Neuronal stem cell (in vitro differentiated cells): Measurements from ENCODE around the gene CNTNAP2.

Experiments used
- DNase-seq: peaks from one replicate; pipeline ENCODE4 v3.0.0-alpha.2; 2013; ENCODE audit warnings: low spot score
- H2AFZ ChIP-seq: one replicate; pipeline ENCODE4 v1.6.1; 2013; ENCODE audit warnings: mild to moderate bottlenecking, low read length, inconsistent platforms
- H2AK5ac ChIP-seq: 2 replicates; pipeline ENCODE4 v1.6.1; 2013; ENCODE audit warnings: low read depth, mild to moderate bottlenecking, inconsistent platforms, low read length, moderate library complexity, mixed read lengths
- H2BK120ac ChIP-seq: 2 replicates; pipeline ENCODE4 v1.6.1; 2013; ENCODE audit warnings: low read depth, mild to moderate bottlenecking, inconsistent platforms, low read length, moderate library complexity, mixed read lengths
- H2BK12ac ChIP-seq: one replicate; pipeline ENCODE4 v1.6.1; 2013; ENCODE audit warnings: low read length, inconsistent platforms
- H2BK15ac ChIP-seq: 2 replicates; pipeline ENCODE4 v1.6.1; 2013; ENCODE audit warnings: mild to moderate bottlenecking, low read length, inconsistent platforms, mixed read lengths
- H2BK5ac ChIP-seq: one replicate; pipeline ENCODE4 v1.6.1; 2013; ENCODE audit warnings: inconsistent platforms, mild to moderate bottlenecking, low read length, moderate library complexity
- H3K14ac ChIP-seq: one replicate; pipeline ENCODE4 v1.6.1; 2013; ENCODE audit warnings: low read length, inconsistent platforms
- H3K18ac ChIP-seq: 2 replicates; pipeline ENCODE4 v1.6.1; 2013; ENCODE audit warnings: low read length, inconsistent platforms
- H3K23ac ChIP-seq: 2 replicates; pipeline ENCODE4 v1.6.1; 2013; ENCODE audit warnings: low read depth, mild to moderate bottlenecking, mixed read lengths, low read length, inconsistent platforms; ENCODE audit not compliant: poor library complexity
- H3K27ac ChIP-seq: replicated peaks from 3 replicates; pipeline ENCODE4 v1.5.1; 2013; ENCODE audit warnings: low read length, inconsistent platforms
- H3K27me3 ChIP-seq, 3 experiments: 2 replicates each; pipeline ENCODE4 v1.6.1; 2013; ENCODE audit warnings: low read length in 3 of 3, mild to moderate bottlenecking in 2 of 3, inconsistent platforms in 1 of 3, low read depth in 1 of 3, mixed read lengths in 1 of 3, moderate library complexity in 1 of 3; ENCODE audit not compliant: control insufficient read depth in 3 of 3, insufficient read depth in 3 of 3
- H3K36me3 ChIP-seq, 2 donors: replicated peaks in 1 of 2; 2 replicates each; pipeline ENCODE4 v1.6.1; 2013; ENCODE audit warnings: low read length in 2 of 2; ENCODE audit not compliant: control insufficient read depth in 2 of 2, insufficient read depth in 2 of 2
- H3K4ac ChIP-seq: 2 replicates; pipeline ENCODE4 v1.6.1; 2013; ENCODE audit warnings: inconsistent platforms, mild to moderate bottlenecking, low read length, moderate library complexity
- H3K4me1 ChIP-seq, 2 donors: 1 replicate in 1 of 2; 2 replicates in 1 of 2; pipeline ENCODE4 v1.6.1; 2013; ENCODE audit warnings: low read length in 2 of 2, low read depth in 1 of 2; ENCODE audit not compliant: control insufficient read depth in 2 of 2, insufficient read depth in 1 of 2
- H3K4me2 ChIP-seq: one replicate; pipeline ENCODE4 v1.6.1; 2013; ENCODE audit warnings: mild to moderate bottlenecking, low read length, inconsistent platforms; ENCODE audit not compliant: insufficient read depth, poor library complexity, severe bottlenecking
- H3K4me3 ChIP-seq, 2 donors: 2 replicates each; pipeline ENCODE4 v1.5.1; 2013; ENCODE audit warnings: low read length in 2 of 2, mild to moderate bottlenecking in 2 of 2, inconsistent platforms in 1 of 2, moderate library complexity in 1 of 2
- H3K79me1 ChIP-seq: one replicate; pipeline ENCODE4 v1.6.1; 2013; ENCODE audit warnings: low read depth, mild to moderate bottlenecking, inconsistent platforms, low read length, moderate library complexity
- H3K9ac ChIP-seq: one replicate; pipeline ENCODE4 v1.6.1; 2013; ENCODE audit warnings: mild to moderate bottlenecking, low read depth, low read length, inconsistent platforms; ENCODE audit not compliant: poor library complexity
- H3K9me3 ChIP-seq, 2 donors: replicated peaks in 1 of 2; 2 replicates each; pipeline versions ENCODE3 to v1.6.1; 2013; ENCODE audit warnings: low read length in 2 of 2, mild to moderate bottlenecking in 2 of 2, inconsistent platforms in 1 of 2, low read depth in 1 of 2, mixed read lengths in 1 of 2, moderate library complexity in 1 of 2; ENCODE audit not compliant: control insufficient read depth in 2 of 2, insufficient read depth in 1 of 2
- H4K8ac ChIP-seq: one replicate; pipeline ENCODE4 v1.6.1; 2013; ENCODE audit warnings: low read depth, mild to moderate bottlenecking, inconsistent platforms, low read length, moderate library complexity
- H4K91ac ChIP-seq: one replicate; pipeline ENCODE4 v1.6.1; 2013; ENCODE audit warnings: low read length, low read depth, mild to moderate bottlenecking, inconsistent platforms; ENCODE audit not compliant: poor library complexity
- WGBS, 2 donors: extraction: QIAGEN DNeasy Blood & Tissue Kit; methylation state at CpG; one replicate each; pipeline ENCODE4 v1.1.7; 2013; ENCODE audit warnings: missing lambda C conversion rate in 2 of 2, mixed read lengths in 1 of 2; ENCODE audit not compliant: insufficient read length in 2 of 2, insufficient replicate concordance in 1 of 2; ENCODE audit errors: extremely low coverage in 2 of 2; 5-methylcytosine and 5-hydroxymethylcytosine counted together

The CNTNAP2 gene

DNA sequence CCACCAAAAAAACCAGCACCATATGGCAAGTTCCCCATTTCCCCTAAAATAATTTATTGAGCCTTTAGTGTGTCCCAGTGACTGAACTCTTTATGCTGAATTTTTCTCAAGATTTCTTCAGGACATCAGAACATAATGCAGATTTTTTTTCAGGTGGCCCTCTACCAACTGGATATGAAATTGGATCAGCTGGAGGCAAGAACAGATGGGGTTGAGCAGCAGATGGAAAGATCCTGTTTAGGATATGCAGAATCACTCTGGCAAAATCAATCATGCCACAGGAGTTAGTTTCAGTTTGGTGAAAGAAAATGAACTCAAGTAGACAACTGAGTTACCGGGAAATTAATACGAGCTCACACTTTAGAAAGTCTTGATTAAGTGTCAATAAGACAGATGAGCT is 1712.4 kb downstream of the CNTNAP2 start:
- Histone ChIP-seq H2BK12ac (no peak overlapping the region), H3K14ac (no peak overlapping the region), H3K23ac (no peak overlapping the region), H3K79me1 (no peaks in the 10 kb centered on the region), H3K36me3 (no peaks in the 10 kb centered on the region), H2BK120ac (no peak overlapping the region), H4K8ac (no peak overlapping the region), H3K9me3 (no peaks in the 10 kb centered on the region), H2AK5ac (no peak overlapping the region), H3K27ac (no peak overlapping the region), H3K4me3 (no peak overlapping the region), H4K91ac (no peak overlapping the region), H3K9ac (no peak overlapping the region), H3K4me1 (no peaks in the 10 kb centered on the region), H3K27me3 (no peaks in the 10 kb centered on the region), H2AFZ (no peak overlapping the region), H2BK5ac (no peak overlapping the region), H3K4me2 (no peak overlapping the region), H3K4ac (no peak overlapping the region), H3K18ac (no peak overlapping the region), H2BK15ac (no peak overlapping the region)
- WGBS, 2 donors: no CpG with 5 or more reads among the region's 2 CpGs
- DNase-seq: no peak

DNA sequence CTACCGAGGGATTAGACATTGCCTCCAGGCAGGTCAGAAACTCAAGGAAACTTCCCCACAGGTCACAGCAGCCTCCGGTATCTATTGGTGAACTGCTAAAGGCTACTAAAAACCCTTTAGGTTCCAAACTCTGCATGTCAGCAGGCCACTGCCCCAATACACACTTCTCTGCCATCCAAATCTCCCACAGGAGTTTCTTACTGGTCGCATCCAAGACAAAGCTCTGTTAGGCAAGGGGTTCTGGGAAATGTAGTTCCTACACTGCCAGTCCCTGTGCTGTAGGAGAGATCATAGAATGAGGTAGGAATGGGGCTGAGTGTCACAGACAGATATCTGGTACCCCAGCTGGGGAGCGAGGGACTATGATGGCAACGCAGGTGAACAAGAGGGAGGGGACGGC is 1717.0 kb downstream of the CNTNAP2 start:
- no peaks in the 10 kb centered on the region for H3K36me3 ChIP-seq
- H3K4me2 ChIP-seq: no peak overlapping the region
- H2AK5ac ChIP-seq: no peak overlapping the region
- no peak overlapping the region for H3K4ac ChIP-seq
- H3K27me3 ChIP-seq: no peaks in the 10 kb centered on the region
- no peaks in the 10 kb centered on the region for H3K4me1 ChIP-seq
- no peak overlapping the region for H3K23ac ChIP-seq
- H3K9ac ChIP-seq: no peak overlapping the region
- DNase-seq: peak; percentile 4
- H3K14ac ChIP-seq: no peak overlapping the region
- WGBS, 2 donors: no CpG with 5 or more reads among the region's 6 CpGs
- H3K27ac ChIP-seq: no peak overlapping the region
- H2BK120ac ChIP-seq: no peak overlapping the region
- no peak overlapping the region for H3K4me3 ChIP-seq
- H3K9me3 ChIP-seq: no peaks in the 10 kb centered on the region
- H3K18ac ChIP-seq: no peak overlapping the region
- H2BK12ac ChIP-seq: no peak overlapping the region
- no peak overlapping the region for H2BK15ac ChIP-seq
- H3K79me1 ChIP-seq: no peaks in the 10 kb centered on the region
- H2AFZ ChIP-seq: peak overlapping the region; percentile 17
- H4K91ac ChIP-seq: no peak overlapping the region
- H4K8ac ChIP-seq: no peak overlapping the region
- H2BK5ac ChIP-seq: no peak overlapping the region

DNA sequence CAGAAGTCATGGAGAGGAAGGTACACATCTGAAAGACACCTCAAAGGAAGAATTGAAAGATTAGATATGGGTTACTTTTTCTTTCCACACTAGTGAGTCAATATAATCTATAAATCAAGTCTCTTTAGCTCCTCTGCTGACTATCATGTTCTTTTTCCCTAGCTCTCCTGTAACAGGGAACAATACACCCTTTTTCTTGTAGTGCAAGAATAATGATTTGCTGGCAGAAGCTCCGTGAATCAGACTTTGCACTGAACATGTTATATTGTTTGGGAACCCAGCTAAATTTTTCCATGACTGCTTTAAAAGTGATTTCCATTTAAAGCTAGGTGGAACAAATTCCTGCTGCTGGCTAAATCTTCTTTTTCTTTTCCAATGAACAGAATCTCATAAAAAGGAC is 1717.4 kb downstream of the CNTNAP2 start:
- Histone ChIP-seq H4K8ac (no peak overlapping the region), H4K91ac (no peak overlapping the region), H2BK15ac (no peak overlapping the region), H3K27ac (no peak overlapping the region), H3K4me1 (no peaks in the 10 kb centered on the region), H3K9ac (no peak overlapping the region), H2AFZ (peak overlapping the region; percentile 17), H3K9me3 (no peaks in the 10 kb centered on the region), H3K4me3 (no peak overlapping the region), H3K14ac (no peak overlapping the region), H3K27me3 (no peaks in the 10 kb centered on the region), H3K23ac (no peak overlapping the region), H3K4ac (no peak overlapping the region), H3K4me2 (no peak overlapping the region), H3K18ac (no peak overlapping the region), H2BK12ac (no peak overlapping the region), H3K36me3 (no peaks in the 10 kb centered on the region), H2AK5ac (no peak overlapping the region), H3K79me1 (no peaks in the 10 kb centered on the region), H2BK5ac (no peak overlapping the region), H2BK120ac (no peak overlapping the region)
- whole genome bisulfite sequencing, 2 donors: no CpG with 5 or more reads among the region's 1 CpG
- no peak for DNase-seq

DNA sequence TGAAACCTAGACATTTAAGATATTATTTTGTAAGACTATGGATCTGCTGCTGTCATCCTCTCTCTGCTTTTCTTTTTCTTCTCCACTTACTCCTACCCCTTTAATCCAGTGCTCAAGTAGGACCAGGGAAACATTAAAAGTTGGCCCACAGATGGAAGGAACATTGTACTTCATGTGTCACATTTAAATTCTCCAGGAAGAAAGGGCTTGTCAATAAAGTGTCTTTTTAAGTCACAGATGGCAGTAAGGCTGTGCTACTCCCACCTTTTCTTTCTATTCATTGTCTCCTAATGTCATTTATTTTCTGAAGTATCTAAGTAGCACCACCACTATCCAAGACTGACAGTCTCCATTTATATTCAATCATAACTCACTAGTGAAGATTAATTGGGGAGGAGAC is 1736.2 kb downstream of the CNTNAP2 start:
- no peak overlapping the region for H3K14ac ChIP-seq
- H4K8ac ChIP-seq: no peak overlapping the region
- no peaks in the 10 kb centered on the region for H3K4me1 ChIP-seq
- no peaks in the 10 kb centered on the region for H3K79me1 ChIP-seq
- no peak overlapping the region for H3K23ac ChIP-seq
- H2BK12ac ChIP-seq: no peak overlapping the region
- H3K18ac ChIP-seq: no peak overlapping the region
- no peak overlapping the region for H2BK120ac ChIP-seq
- no peak overlapping the region for H2BK15ac ChIP-seq
- no peak overlapping the region for H2AK5ac ChIP-seq
- H3K9me3 ChIP-seq: no peaks in the 10 kb centered on the region
- no peak overlapping the region for H3K4me2 ChIP-seq
- no peak overlapping the region for H4K91ac ChIP-seq
- no peaks in the 10 kb centered on the region for H3K27me3 ChIP-seq
- no peaks in the 10 kb centered on the region for H3K36me3 ChIP-seq
- H2AFZ ChIP-seq: no peak overlapping the region
- H3K9ac ChIP-seq: no peak overlapping the region
- H2BK5ac ChIP-seq: no peak overlapping the region
- H3K4me3 ChIP-seq: no peak overlapping the region
- no peak overlapping the region for H3K4ac ChIP-seq
- H3K27ac ChIP-seq: no peak overlapping the region
- DNase-seq: no peak
